Ovary (tissue), 9 donors: ENCODE data around the gene IQSEC1. TPM values are rescaled to one million over a fixed set of nuclear protein-coding genes. Genes with fewer than 3 reads are reported as not detected.

Experiments
- DNase-seq, 5 donors: peaks; one replicate each; pipeline ENCODE4 v3.0.0-alpha.2; 2019 to 2020
- H3K27ac ChIP-seq, 2 donors: fragments of 200-600 bp; one replicate each; pipeline versions ENCODE4 v1.5.1 to v1.8.0; 2019 to 2022
- H3K27me3 ChIP-seq: fragments of 200-600 bp; one replicate; pipeline ENCODE4 v1.8.0; 2022
- H3K36me3 ChIP-seq: fragments of 200-600 bp; sonication (generic); one replicate; pipeline ENCODE4 v1.5.1; 2019
- H3K4me1 ChIP-seq: one replicate; pipeline ENCODE4 v1.8.1; 2013; ENCODE audit warnings: mild to moderate bottlenecking, moderate library complexity; ENCODE audit not compliant: insufficient read depth
- H3K4me3 ChIP-seq: fragments of 200-600 bp; sonication (generic); one replicate; pipeline ENCODE4 v1.5.1; 2017
- H3K9me3 ChIP-seq, 2 donors: fragments of 200-600 bp in 1 of 2; sonication (generic) in 1 of 2; one replicate each; pipeline versions ENCODE4 v1.5.1 to v1.8.1; 2013 to 2019; ENCODE audit warnings: mild to moderate bottlenecking in 1 of 2, moderate library complexity in 1 of 2
- CTCF ChIP-seq, 3 donors: fragments of 450-650 bp in 2 of 3; fragments of 200-600 bp in 1 of 3; IDR thresholded peaks; one replicate each; pipeline versions ENCODE4 v1.5.1 to v1.8.0; 2016 to 2022; ENCODE audit warnings: antibody characterized with exemption in 3 of 3, mild to moderate bottlenecking in 1 of 3
- EP300 ChIP-seq: sonication (generic); formaldehyde crosslinking; IDR thresholded peaks from one replicate; pipeline ENCODE4 v1.6.1; 2017; ENCODE audit warnings: antibody characterized with exemption
- POLR2A ChIP-seq: fragments of 450-650 bp; IDR thresholded peaks from one replicate; pipeline ENCODE4 v1.6.1; 2017; ENCODE audit warnings: antibody characterized with exemption, mild to moderate bottlenecking, moderate library complexity
- WGBS, 3 donors: extraction: QIAGEN DNeasy Blood & Tissue Kit in 1 of 3; methylation state at CpG; one replicate each; pipeline versions ENCODE4 v1.1.5 to v1.1.7; 2013 to 2017; 5-methylcytosine and 5-hydroxymethylcytosine counted together
- intact Hi-C, 4 donors: fragments of 100-400 bp; cut with DNase I; formaldehyde crosslinking; loops; one replicate each; pipeline versions ENCODE4 v1.11.0 to v1.15.1; 2022 to 2023
- polyA plus RNA-seq, 2 donors: library from polyadenylated mRNA; stranded (reverse); fragments of 200-250 nt in 1 of 2; fragments of 350-450 nt in 1 of 2; fragmentation: Illumina TruSeq in 1 of 2; extraction: RNeasy Lipid Tissue Mini Kit (QIAGEN cat#74804) in 1 of 2; gene quantifications; one replicate each; pipeline ENCODE4 v1.2.3, GENCODE V29; 2013 to 2014
- total RNA-seq, 7 donors: library from RNA; depleted of rRNA in 2 of 7; stranded (reverse); fragments of >200 nt in 2 of 7; fragmentation: NEBNext Ultra II Directional in 3 of 7; extraction: Animal tissue kit (Norgen Biotek cat#: 25700) in 3 of 7; gene quantifications; one replicate each; pipeline versions ENCODE4 v1.1.0 to v1.2.4, GENCODE V29; 2016 to 2023
- donor health status: DM: no; HTN: no; CAD: no; lungs with moderate emphysema.
- donor health status: DM: no; HTN: no; CAD: no.
- donor health status: Bipolar disorder and iron deficiency.
- donor health status: DM: yes; HTN: yes; CAD: no.
- donor health status: DM: no; HTN: no; CAD: no.
- donor health status: DM: yes; HTN: yes; CAD: no.

IQSEC1 gene
- total and polyA plus RNA-seq, 9 donors = 20.9 to 55.4 (median 45.1) TPM

- no peak overlapping the region for H3K4me3 ChIP-seq
- DNase-seq = no peak
- no peaks in the 10 kb centered on the region for H3K36me3 ChIP-seq
- WGBS, 3 donors = 78 to 88% (median 81%) methylated on average over 11 of the region's 11 CpGs
- H3K9me3 ChIP-seq = no peaks in the 10 kb centered on the region
- intact Hi-C loops = no loop called here
- H3K4me1 ChIP-seq = no peaks in the 10 kb centered on the region
- H3K27me3 ChIP-seq = no peaks in the 10 kb centered on the region
- TF ChIP-seq EP300 = no peak
- TF ChIP-seq POLR2A = no peak
- no peak for TF ChIP-seq CTCF (IDR thresholded peaks at IDR 0.05)
- no peak overlapping the region for H3K27ac ChIP-seq
Observed at GRCh38 chr3:13066236-13066635, 7.0 kb downstream of the IQSEC1 start.

- Histone ChIP-seq H3K27me3 (no peaks in the 10 kb centered on the region), H3K36me3 (no peaks in the 10 kb centered on the region), H3K4me1 (no peaks in the 10 kb centered on the region), H3K4me3 (no peak overlapping the region), H3K27ac (no peak overlapping the region), H3K9me3 (no peaks in the 10 kb centered on the region)
- 68 to 86% (median 80%) methylated on average over 4 of the region's 4 CpGs for WGBS, 3 donors
- TF ChIP-seq EP300 (no peak), CTCF (IDR thresholded peaks at IDR 0.05) (no peak), POLR2A (no peak)
- intact Hi-C loops = no loop called here
- no peak for DNase-seq
Observed at GRCh38 chr3:13065727-13066126, 7.5 kb downstream of the IQSEC1 start.

GRCh38 chr3:13064964-13065363, 8.3 kb downstream of the IQSEC1 start:
- no peak for DNase-seq
- no peak for TF ChIP-seq EP300
- no peak for TF ChIP-seq CTCF (IDR thresholded peaks at IDR 0.05)
- TF ChIP-seq POLR2A = no peak
- intact Hi-C loops = no loop called here
- no peaks in the 10 kb centered on the region for H3K9me3 ChIP-seq
- no peaks in the 10 kb centered on the region for H3K36me3 ChIP-seq
- no peak overlapping the region for H3K27ac ChIP-seq
- H3K27me3 ChIP-seq = no peaks in the 10 kb centered on the region
- no peaks in the 10 kb centered on the region for H3K4me1 ChIP-seq
- H3K4me3 ChIP-seq = no peak overlapping the region
- WGBS, 3 donors = 54 to 58% (median 55%) methylated on average over 4 of the region's 4 CpGs

- Histone ChIP-seq H3K36me3 (no peaks in the 10 kb centered on the region), H3K27ac (no peak overlapping the region), H3K4me3 (no peak overlapping the region), H3K9me3 (no peaks in the 10 kb centered on the region), H3K27me3 (no peaks in the 10 kb centered on the region), H3K4me1 (no peaks in the 10 kb centered on the region)
- intact Hi-C loops = no loop called here
- WGBS, 3 donors = 70 to 73% (median 73%) methylated on average over 12 of the region's 12 CpGs
- DNase-seq = no peak
- TF ChIP-seq EP300 = no peak
- TF ChIP-seq POLR2A = no peak
- TF ChIP-seq CTCF (IDR thresholded peaks at IDR 0.05) = no peak
Observed at GRCh38 chr3:13064159-13064868, 8.9 kb downstream of the IQSEC1 start.
